Endothelial cell of hepatic sinusoid (primary cell): ENCODE measurements around the gene STH.

Source experiments
- in situ Hi-C: cut with HindIII; loops from 2 replicates; pipeline ENCODE4 v1.10.0; 2017; ENCODE audit warnings: low sequenced_read_pairs

STH gene

GRCh38 chr17:46042925-46043324 lies 43.9 kb downstream of the STH start:
- in situ Hi-C loops = loop anchor here (5.0 kb wide), 1 partner anchor 84 kb away; no protein-coding TSS in a partner anchor

- in situ Hi-C loops = loop anchor here (5.0 kb wide), 1 partner anchor 84 kb away; no protein-coding TSS in a partner anchor
Measured at GRCh38 chr17:46043606-46044005, 44.6 kb downstream of the STH start.

GRCh38 chr17:46044286-46044928 lies 45.4 kb downstream of the STH start:
- in situ Hi-C loops = loop anchor here (5.0 kb wide), 1 partner anchor 83 kb away; no protein-coding TSS in a partner anchor

GRCh38 chr17:46044989-46045388 lies 45.9 kb downstream of the STH start:
- in situ Hi-C loops = loop anchor here (5.0 kb wide), 1 partner anchor 82 kb away; no protein-coding TSS in a partner anchor

- in situ Hi-C loops = no loop called here
Measured at GRCh38 chr17:46045639-46046038, 46.6 kb downstream of the STH start.

- in situ Hi-C loops = no loop called here
Measured at GRCh38 chr17:46046957-46047356, 47.9 kb downstream of the STH start.

GRCh38 chr17:46047398-46047797 lies 48.3 kb downstream of the STH start:
- in situ Hi-C loops = no loop called here

- in situ Hi-C loops = no loop called here
Measured at GRCh38 chr17:46047856-46048255, 48.8 kb downstream of the STH start.
